ENCODE data around the gene SEMA5A.

GRCh38 chr5:9170026-9170425 lies 375.8 kb downstream of the SEMA5A start:
- no peak for TF ChIP-seq POLR2A (IDR thresholded peaks at IDR 0.05)
- no peak for TF ChIP-seq CTCF (IDR thresholded peaks at IDR 0.05 in 4 of 5, conservative IDR thresholded peaks at IDR 0.05 in 1 of 5)

Measured in gastrocnemius medialis (tissue), 4 donors.